Measurements from ENCODE around the gene TAPBP.
A peak's percentile ranks its signal among the peaks of the same experiment; 100 is the strongest.
"Not testable (repeated sequence)": the region's sequence is repeated elsewhere in the genome, so short reads cannot be mapped to it uniquely, and the experiment has no call there.

TAPBP gene

DNA sequence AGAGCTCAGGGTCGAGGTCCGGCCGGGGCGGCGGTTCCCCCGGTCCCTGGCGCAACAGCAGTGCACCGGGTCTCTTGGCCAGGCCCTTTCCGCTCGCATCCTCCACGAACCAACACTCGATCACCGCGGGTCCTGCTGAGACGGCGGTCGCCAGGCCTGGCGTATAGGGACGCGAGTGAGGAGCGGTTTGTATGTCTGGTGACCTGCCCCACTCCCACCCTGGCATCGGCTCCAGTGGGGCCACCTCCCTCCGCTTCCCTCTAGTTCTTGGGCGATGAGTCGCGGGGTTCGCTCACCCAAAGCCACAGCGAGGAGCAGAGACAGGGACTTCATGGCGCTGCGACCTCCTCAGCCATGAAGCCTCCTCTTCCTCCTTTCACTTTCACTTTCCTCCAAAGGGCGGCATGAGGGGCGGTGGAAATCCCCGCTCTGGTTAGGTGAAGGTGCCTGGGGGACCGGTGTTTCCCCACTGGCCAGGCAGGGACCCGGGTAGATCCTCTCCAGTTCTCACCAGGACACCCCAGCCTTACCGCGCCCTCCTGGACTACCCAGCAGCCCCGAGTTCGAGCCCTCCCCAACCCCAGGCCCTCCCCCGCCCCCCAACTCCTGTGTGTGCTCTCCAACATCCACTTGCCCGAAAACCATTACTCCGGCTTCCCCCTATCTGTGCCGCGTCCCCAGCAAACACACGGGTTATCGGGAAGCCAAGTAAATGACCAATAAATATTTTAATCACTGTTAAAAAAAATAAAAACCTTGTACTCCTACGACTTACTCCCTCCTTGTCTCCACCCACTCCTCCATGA lies at the start of gene TAPBP:
TAPBP (minus strand) TSS at position 370 of the 806 bp plus-strand sequence; CDS start at position 333, 37 bp downstream.
- peak; percentile 51 for DNase-seq

DNA sequence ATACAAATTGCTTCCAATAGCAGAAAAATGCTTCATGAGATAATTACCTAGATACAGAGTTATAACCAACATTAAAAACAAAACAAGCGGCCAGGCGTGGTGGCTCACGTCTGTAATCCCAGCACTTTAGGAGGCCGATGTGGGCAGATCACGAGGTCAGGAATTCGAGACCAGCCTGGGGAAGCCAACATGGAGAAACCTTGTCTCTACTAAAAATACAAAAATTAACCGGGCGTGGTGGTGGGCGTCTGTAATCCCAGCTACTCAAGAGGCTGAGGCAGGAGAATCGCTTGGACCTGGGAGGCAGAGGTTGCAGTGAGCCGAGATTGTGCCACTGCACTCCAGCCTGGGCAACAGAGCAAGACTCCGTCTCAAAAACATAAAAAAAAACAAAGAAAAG lies 49.6 kb upstream of the TAPBP start:
- not testable (repeated sequence) for DNase-seq

GRCh38 chr6:33359331-33359730 lies 45.5 kb upstream of the TAPBP start:
- no peak for DNase-seq

GRCh38 chr6:33357160-33357871 lies 43.4 kb upstream of the TAPBP start:
- DNase-seq = peak; percentile 91

DNA sequence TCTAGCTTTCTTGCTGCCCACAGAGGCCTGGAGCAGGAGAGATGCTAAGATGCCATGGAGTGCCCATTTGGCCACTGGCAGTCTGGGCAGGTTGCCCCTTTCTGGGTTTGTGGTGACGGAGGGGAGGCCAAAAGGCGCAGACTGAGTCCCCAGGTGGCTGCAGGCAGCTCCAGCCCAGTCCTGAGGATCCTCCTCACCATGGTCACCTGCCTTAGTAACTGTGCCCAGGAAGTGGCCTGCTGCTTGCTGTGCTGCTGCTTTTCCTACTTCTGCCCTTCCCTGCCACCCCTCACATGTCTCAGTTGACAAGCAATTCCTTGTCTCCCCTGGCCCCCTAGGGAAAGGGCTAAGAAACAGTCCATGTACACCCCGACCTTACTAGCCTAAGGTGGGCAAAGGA lies 42.4 kb upstream of the TAPBP start:
- no peak for DNase-seq

DNA sequence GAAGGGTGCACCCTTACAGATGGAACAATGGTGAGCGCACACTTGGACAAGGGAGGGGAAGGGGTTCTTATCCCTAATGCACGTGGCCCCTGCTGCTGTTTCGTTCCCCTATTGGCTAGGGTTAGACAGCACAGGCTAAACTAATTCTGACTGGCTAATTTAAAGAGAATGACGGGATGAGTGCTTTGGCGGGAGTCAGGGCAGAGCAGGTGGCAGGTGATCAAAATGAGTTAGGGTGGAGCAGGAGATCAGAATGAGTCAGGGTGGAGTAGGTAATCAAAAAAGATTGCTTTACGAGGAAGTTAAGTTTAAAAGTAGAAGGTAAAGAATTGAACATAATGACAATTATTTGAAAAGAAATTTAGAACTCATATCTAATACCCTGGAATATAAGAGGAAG lies 42.0 kb upstream of the TAPBP start:
- not testable (repeated sequence) for DNase-seq

GRCh38 chr6:33347816-33348215 lies 33.9 kb upstream of the TAPBP start:
- DNase-seq = no peak

- DNase-seq = not testable (repeated sequence)
Measured at GRCh38 chr6:33346972-33347371, 33.1 kb upstream of the TAPBP start.

GRCh38 chr6:33344701-33345697 lies 31.1 kb upstream of the TAPBP start:
- peak; percentile 93 for DNase-seq

DNA sequence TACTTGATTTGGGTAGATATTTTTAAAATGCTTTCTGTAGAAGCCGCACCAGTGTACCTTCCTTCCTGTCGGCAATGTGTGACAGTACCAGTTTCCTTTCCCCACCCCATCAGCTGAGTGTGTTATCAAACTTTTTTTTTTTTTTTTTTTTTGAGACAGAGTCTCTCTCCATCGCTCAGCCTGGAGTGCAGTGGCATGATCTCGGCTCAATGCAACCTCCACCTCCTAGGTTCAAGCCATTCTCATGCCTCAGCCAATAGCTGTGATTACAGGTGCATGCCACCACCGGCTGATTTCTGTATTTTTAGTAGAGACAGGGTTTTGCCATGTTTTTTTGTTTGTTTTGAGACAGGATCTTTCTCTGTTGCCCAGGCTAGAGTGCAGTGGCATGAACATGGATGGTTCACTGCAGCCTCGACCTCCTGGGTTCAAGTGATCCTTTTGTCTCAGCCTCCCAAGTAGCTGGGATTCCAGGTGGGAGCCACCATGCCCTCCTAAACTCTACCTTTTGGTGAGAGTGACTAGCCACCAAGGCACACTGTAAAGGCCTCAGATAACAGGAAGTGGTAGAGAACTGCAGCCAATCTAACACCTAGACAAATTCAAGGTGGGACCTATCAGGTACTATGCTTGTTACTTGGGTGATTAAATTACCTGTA lies 30.2 kb upstream of the TAPBP start:
- DNase-seq = no peak

GRCh38 chr6:33343606-33343952 lies 29.7 kb upstream of the TAPBP start:
- DNase-seq = not testable (repeated sequence)

DNA sequence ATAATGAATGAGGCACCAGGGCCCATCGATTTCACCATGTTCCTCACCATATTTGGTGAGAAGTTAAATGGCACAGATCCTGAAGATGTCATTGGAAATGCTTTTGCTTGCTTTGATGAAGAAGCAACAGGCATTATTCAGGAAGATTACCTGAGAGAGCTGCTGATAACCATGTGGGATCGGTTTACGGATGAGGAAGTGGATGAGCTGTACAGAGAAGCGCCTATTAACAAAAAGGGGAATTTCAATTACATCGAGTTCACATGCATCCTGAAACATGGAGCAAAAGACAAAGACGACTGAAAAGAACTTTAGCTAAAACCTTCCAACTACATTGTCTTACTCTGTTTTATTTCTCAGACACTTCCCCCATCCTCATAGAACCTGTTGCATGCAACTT lies 25.3 kb upstream of the TAPBP start:
- DNase-seq = no peak

DNA sequence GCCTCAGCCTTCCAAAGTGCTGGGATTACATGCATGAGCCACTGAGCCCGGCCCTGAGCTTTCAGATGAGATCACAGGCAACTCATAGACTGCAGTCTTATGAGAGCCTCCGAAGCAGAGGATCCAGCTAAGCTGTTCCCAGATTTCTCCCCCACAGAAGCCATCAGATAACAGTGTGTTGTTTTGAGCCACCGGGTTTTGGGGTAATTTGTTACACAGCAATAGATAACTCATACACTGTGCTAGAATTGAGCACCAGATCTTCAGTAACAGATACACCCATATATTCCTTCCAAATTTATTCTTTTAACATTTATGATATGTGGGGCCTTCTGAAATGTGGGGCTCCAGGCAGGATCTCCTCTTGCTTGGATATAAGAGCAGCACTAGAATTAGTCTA lies 22.6 kb upstream of the TAPBP start:
- DNase-seq = no peak

DNA sequence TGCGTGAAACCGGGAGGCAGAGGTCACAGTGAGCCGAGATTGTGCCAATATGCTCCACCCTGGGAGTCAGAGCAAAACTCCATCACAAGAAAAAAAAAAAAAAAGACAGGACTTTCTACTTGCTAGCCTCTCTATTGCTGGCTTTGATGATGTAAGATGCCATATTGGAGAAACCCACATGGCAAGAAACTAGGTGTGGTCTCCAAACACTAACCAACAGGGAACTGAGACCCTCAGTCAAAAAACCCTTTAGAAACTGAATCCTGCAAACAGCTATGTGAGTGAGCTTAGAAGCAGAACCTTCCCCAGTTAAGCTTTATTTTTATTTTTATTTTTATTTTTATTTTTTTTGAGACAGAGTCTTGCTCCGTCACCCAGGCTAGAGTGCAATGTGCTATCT lies 22.0 kb upstream of the TAPBP start:
- no peak for DNase-seq

DNA sequence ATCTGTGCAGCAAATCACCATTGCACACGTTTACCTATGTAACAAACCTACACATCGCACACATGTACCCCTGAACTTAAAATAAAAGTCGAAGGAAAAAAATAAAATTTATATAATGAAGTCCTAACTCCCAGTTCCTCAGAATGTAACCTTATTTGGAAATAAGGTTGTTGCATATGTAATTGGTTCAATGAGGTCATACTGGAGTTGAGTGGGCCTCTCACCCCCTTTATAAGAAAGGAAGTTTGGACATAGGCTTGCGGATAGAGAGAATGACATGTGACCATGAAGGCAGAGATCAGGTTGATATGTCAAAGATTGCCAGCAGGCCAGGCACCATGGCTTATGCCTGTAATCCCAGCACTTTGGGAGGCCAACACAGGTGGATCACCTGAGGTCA lies 19.8 kb upstream of the TAPBP start:
- no peak for DNase-seq

DNA sequence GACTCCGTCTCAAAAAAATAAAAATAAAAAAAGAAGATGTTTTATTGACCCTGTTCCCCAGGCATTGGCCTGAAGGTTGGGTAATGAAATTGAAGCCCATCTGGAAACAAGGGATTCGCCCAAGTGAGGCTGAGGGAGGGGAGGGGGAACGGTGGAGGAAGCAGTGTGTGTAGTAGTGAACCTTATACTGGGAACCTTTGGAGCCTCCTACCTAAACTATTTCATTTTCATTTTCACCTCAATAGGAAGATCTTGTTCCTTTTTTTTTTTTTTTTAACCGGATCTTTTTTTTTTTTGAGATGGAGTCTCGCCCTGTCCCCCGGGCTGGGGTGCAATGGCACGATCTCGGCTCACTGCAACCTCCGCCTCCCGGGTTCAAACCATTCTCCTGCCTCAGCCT lies 16.9 kb upstream of the TAPBP start:
- DNase-seq = no peak

DNA sequence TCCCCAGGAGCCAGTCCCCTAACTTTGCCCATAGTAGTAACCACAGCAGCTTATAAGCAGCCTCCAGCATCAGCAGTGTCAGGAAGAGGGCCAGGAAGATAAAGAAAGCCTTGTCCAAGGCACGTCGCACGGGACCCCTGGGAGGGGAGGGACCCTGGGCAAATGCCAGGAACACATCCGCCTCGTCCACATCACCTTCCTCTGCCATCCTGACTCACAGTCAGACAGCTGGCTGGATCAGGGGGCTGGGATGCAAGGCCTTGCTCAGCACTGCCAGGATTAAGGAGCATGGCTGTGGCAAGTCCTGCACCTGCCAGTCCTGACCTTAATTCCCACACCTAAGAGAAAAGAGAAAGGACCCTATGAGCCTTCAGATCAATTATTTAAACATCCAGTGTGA lies 15.2 kb upstream of the TAPBP start:
- peak; percentile 68 for DNase-seq

- DNase-seq = no peak
Measured at GRCh38 chr6:33324125-33324524, 10.2 kb upstream of the TAPBP start.

DNA sequence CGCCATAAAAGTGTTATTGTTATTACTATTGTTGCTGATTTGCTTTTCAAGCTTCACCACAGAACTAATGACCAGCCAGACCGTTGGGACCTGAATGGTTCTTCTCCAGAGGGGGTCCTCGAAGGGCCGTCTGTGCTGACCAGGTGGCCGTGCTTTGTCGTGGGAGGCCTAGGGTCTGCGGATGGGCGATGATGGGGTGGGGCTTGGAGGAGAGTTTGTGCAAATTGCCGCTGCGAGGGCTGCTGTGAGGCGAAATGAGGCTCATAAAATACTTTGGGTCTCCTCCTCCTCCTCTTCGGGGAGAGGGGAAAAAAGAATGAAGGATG lies 9.7 kb upstream of the TAPBP start:
- DNase-seq = no peak

GRCh38 chr6:33321227-33321626 lies 7.3 kb upstream of the TAPBP start:
- no peak for DNase-seq

DNA sequence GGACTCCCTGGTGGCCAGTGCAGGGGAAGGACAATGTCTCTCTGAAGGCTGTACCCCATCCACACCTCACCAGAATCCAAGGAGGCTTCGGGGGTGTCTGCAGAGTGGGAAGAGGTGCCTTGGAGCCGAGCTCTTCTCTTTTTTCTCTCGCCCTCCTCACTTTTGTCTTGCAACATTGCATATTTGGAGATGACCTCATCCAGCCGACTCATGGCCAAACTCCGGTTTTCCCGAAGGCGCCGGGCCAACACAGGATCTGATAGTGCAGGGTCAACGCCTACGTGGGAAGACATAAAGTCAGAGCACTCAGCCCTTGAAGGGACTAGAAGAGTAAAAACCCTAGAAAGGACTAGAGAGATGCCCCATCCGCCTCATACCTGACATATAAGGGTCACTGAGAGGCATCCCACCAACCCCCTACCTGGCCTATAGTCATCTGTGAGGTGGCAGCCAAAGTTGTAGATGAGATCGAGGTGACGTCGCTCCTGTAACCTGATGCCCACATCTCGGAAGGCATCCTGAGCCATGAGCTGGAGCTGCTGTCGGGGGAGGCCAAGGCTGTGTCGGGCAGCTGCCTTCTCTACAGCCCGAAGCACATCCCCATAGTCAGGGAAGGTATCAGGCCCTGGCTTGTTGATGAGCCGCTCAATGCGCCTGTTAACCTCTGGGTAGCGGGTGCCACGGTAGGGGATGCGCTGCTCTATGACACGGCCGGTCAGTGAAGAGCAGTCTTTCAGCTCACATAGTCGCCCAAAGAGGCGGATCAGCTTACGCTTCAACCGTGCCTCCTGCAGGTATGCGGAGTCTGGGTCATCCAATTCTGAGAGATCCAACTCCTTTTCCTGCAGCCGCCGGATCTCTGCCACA lies 6.7 kb upstream of the TAPBP start:
- DNase-seq = no peak

DNA sequence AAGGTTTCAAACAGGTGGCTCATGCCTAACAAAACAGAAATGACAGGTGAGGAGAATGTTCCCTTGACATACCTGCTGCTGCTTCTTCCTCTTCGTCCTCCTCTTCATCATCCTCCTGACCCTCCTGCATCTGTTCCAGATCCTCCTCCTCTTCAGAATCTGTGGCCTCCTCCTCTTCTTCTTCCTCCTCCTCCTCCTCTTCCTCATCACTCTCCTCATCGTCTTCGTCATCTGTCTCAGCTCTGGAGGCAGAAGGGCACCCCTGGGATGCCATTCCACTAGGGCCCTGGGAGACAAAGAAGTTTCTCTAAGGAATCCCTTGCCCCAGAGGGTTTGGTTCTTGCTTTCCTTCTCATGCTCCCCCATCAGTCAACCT lies 6.0 kb upstream of the TAPBP start:
- no peak for DNase-seq
